NCI-H2227 (cell line): ENCODE measurements around the gene PXT1.
A peak's percentile ranks its signal among the peaks of the same experiment; 100 is the strongest.
"Not testable (repeated sequence)": the region's sequence is repeated elsewhere in the genome, so short reads cannot be mapped to it uniquely, and the experiment has no call there.

ENCODE experiments used
- DNase-seq: peaks from one replicate; lab custom pipeline; 2025; ENCODE audit not compliant: unreplicated experiment; lab: John Stamatoyannopoulos, UW

PXT1 gene

GRCh38 chr6:36370638-36371037, 72.0 kb downstream of the PXT1 start:
- DNase-seq, result no peak

DNA sequence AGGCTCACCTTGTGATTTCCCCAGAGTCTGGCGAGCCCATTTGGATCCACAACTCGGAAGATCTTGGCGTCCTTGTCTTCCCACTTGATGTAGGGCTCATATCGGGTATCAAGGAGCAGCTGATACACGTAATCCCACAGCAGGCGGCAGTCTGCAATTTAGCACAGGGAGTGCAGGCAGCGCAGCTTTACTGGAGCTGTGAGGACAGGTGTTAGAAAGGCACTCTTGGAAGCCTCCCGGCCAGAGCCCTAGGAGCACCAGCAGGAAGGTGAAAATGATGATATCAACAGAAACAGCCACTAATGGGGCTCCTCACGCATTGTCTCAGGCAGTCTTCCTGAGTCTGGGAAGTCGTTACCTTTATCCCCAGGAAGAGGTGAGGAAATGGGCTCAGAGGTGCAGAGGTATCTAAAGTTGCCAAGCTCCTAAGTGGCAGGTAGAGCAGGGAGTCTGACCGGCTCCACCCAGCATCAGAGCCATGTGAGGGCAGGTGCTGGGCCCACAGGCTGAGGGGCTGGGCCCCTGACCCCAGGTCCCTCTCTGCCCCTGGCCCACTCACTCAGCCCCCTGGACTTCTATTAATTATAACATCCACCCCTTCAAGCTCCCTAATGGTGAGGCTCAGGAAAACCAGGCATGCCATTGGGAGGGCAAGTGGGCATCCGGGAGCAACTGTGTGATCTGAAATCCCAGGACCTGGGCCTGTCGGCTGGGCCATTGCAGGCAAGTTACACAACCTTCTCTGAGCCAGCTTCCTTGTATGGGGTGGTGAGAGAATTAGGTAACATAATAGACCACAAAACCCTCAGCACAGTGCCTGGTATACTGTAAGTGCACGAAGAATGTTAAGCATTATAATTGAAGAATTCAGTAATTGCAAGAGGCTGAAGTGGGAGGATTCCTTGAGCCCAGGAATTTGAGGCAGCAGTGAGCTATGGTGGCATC, 73.5 kb downstream of the PXT1 start:
- DNase-seq, result peak; percentile 69

- DNase-seq, result no peak
These were observed 74.2 kb downstream of the PXT1 start for GRCh38 chr6:36368421-36368820.

DNA sequence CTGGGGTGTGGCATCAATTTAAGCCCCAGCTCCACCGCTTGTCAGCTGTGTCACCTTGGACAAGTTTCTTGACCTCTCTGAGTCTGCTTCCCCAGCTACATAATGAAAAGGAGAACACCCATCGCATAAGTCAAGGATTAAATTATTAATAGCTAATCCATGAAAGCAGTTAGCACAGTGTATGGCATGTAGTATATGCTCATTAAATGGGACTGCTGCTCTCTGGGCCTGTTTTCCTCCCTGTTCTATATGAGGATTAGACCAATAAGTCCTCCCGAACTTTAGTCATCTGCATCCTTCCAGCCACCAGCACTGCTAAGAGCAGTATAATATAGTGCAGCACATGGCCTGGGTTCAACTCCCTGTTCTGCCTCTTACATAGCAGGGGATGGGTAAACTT, 74.9 kb downstream of the PXT1 start:
- no peak for DNase-seq

DNA sequence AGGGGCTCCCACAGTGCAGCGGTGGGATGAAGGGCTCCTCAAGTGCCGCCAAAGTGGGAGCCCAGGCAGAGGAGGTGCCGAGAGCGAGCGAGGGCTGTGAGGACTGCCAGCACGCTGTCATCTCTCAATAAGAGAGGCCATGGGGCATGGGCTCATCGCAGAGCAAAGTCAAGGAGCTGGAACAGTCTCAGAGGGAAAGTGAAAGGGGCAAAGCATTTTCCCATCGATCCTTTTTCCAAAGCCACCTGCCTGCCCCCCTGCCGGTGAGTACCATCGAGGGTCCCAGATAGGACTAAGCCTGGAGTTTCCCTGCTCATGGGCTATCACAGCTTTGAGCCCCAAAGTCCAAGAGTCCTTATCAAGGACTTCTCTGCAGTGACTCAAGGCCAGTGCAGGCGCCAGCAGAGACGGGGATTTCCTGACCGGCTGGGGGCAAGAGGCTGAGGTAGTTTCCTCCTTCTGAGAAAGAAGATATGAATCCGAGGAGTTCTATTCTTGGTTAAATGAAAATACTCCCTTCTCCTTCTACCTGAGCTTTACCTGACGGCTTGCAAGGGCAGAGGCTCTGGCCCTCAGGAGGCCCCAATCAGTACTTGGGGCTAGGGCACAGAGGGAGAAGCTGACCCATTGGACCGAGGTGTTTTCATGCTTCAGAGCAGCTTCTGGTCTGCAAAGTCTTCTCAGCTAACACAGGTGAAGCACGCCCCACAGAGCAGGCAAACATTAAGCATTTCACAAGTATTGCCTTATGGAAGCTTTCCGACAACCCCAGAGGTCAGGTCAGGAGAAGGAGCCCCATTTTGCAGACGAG, 77.8 kb downstream of the PXT1 start:
- DNase-seq, result no peak

DNA sequence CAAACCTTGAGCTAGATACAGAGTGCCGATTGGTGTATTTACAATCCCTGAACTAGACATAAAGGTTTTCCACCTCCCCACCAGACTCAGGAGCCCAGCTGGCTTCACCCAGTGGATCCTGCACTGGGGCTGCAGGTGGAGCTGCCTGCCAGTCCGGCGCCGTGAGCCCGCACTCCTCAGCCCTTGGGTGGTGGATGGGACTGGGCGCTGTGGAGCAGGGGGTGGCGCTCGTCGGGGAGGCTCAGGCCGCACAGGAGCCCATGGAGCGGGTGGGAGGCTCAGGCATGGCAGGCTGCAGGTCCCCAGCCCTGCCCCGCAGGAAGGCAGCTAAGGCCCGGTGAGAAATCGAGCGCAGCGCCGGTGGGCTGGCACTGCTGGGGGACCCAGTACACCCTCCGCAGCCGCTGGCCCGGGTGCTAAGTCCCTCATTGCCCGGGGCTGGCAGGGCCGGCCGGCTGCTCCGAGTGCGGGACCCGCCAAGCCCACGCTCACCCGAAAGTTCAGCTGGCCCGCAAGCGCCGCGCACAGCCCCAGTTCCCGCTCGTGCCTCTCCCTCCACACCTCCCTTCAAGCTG, 78.5 kb downstream of the PXT1 start:
- DNase-seq, result not testable (repeated sequence)

DNA sequence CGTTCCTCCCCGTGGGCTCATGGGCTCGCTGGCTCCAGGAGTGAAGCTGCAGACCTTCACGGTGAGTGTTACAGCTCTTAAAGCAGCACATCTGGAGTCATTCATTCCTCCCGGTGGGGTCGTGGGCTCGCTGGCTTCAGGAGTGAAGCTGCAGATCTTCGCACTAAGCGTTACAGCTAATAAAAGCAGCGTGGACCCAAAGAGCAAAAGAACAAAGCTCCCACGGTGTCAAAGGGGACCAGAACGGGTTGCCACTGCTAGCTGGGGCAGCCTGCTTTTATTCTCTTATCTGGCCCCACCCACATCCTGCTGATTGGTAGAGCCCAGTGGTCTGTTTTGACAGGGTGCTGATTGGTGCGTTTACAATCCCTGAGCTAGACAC, 79.3 kb downstream of the PXT1 start:
- DNase-seq, result not testable (repeated sequence)

DNA sequence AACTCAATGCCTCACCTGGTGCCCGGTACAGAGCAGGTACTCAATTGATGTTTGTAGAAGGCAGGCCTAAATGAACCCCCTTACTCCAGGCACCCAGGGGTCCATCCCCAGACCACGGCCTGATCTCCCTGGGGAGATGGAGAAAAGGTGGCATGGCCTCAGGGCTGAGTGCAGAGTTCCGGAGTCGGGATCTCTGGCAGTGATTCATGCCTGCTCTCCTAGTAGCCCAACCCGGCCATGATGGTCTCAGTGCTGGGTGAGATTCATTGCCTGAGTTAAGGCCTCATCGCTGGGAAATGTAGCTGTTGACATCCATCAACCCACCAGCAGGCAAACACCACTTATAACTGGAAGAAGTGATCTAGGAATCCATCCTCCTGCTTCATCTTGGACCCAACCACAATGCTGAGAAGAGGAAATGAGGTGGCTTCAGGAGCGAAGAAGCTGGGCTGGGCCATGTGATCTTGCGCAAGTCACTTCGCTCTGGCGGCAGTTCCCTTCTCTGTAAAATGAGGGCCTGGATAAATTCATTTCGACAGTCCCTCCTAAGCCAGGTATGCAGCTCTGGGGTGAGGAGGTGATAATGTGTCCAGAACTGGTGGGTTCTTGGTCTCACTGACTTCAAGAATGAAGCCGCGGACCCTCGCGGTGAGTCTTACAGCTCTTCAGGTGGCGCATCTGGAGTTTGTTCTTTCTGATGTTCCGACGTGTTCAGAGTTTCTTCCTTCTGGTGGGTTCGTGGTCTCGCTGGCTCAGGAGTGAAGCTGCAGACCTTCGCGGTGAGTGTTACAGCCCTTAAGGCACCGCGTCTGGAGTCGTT, 79.9 kb downstream of the PXT1 start:
- no peak for DNase-seq

DNA sequence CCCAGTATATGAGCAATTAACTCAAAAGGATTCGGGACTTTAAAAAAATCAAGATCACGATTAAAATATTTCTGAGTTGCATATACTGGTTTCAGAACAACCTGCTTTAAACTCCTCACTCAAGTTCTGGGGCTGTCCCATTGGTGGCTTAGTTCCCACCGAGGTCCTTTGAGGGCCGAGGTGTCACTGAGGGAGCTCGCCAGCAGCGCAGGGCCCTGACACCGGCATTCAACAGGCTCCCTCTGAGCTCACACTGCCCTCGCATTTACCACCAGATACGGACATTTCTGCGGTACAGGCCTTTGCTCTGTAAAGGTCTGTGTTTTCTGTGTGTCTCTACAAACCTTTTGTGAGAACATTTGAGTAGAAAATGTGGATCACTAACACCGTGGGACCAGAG, 81.6 kb downstream of the PXT1 start:
- no peak for DNase-seq

DNA sequence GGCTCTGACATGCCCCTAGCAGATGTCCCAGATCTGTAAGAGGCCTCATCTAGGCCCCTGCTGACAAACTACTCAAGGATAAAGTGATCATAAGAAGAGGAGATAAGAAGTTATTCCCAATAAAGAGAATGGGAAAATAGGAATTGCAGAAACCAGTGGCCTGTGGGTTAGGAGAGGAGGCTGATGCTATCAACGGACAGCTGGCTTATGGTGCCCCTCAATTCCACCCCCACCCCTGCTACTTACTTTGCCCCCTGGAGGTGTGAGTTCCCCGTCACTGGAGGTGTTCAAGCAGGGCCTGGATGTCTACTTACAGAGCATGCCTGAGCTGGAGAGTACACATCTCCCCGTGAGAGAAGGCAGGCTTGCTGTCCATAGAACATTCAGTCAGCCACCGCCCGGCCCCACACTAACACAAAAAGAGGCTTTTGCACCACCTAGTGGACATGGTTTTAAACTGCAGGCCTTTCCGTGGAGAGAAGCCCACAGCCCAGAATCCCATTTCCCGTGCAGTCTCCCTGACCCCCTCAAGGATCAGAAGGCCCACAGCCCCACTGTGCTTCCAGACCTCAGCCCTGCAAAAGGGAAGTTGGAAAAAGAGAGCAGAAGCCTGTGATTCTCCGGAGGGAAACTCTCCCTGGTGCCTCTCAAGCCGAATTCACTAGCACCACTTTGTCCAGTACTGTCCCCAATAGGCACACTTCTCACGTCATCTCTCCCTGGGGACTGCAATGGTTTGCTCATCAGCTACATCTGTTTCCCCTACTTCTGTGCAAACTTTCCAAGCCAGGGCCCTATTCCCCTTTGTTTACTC, 82.2 kb downstream of the PXT1 start:
- peak; percentile 92 for DNase-seq

DNA sequence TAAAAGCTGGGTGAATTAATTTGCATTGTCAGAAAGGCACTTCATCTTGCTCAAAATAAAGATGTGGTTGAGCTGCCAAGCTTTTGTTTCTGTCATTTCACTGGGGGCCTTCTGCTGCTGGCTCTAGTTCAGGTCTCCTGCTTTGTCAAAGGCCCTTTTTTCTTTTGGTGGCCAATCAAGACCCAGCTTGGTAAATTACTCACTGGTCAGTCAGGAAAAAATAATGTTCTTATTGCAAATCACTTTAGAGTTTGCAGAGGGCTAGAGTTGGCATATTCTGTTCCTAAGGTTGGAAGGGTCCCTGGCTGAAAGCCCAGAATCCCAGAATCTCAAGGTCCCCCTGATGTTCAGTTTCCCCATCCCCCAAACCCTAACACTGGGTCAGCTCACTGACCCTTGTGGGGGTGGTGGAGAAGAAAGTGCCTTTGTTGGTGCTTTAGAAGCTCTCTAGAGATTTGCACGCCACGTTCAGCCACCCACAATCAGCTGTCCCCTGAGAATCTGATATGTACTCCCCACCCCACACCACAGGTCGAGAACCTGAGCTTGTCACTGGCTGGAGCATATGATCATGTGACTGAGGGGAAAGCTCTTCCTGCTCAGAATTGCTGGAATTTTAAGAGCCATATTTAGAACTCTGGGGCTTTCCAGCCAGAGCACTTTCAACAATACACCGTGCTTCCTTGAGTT, 84.3 kb downstream of the PXT1 start:
- no peak for DNase-seq

GRCh38 chr6:36357872-36358225, 84.8 kb downstream of the PXT1 start:
- DNase-seq, result no peak

DNA sequence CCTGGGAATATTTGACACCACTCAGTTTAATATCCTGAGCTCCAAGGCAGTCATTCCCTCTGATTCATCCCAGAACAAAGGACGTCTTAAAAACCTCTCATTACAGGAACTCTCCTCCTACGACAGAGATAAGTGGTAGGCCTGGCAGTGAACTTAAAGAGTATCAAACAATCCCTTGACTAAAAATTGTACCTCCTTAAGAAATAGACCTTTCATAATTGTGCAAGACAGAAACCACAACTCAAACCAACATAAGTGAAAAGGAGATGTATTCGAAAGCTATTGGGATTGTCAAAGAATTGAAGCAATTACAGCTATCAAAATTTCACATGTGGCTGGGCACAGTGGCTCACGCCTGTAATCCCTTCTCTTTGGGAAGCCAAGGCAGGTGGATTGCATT, 86.8 kb downstream of the PXT1 start:
- DNase-seq, result peak; percentile 57

GRCh38 chr6:36353411-36353915, 89.2 kb downstream of the PXT1 start:
- no peak for DNase-seq

DNA sequence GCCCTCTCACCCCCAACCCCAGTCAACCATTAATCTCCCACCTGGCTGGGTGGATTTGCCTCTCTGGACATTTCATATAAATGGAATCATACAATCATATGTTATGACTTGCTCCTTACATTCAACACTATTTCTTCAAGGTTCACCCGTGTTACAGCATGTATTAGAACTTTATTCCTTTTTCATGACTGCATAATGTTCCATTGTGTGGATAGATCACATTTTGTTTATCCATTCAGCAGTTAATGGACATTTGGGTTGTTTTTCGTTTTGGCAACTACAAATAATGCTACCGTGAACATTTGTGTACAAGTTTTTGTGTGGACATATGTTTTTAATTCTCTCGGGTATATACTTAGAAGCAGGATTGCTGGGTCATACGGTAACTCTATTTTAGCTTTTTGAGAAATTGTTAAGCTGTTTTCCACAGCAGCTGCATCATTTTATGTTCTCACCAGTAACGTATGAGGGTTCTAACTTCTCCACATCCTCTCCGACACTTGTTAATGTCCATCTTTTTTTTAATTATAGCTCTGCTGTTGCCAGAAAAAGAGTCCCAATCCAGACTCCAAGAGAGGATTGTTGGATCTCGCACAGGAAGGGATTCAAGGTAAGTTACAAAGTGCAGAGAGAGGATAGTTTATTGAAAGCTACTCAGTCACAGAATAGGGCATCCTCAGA, 90.0 kb downstream of the PXT1 start:
- DNase-seq, result no peak

DNA sequence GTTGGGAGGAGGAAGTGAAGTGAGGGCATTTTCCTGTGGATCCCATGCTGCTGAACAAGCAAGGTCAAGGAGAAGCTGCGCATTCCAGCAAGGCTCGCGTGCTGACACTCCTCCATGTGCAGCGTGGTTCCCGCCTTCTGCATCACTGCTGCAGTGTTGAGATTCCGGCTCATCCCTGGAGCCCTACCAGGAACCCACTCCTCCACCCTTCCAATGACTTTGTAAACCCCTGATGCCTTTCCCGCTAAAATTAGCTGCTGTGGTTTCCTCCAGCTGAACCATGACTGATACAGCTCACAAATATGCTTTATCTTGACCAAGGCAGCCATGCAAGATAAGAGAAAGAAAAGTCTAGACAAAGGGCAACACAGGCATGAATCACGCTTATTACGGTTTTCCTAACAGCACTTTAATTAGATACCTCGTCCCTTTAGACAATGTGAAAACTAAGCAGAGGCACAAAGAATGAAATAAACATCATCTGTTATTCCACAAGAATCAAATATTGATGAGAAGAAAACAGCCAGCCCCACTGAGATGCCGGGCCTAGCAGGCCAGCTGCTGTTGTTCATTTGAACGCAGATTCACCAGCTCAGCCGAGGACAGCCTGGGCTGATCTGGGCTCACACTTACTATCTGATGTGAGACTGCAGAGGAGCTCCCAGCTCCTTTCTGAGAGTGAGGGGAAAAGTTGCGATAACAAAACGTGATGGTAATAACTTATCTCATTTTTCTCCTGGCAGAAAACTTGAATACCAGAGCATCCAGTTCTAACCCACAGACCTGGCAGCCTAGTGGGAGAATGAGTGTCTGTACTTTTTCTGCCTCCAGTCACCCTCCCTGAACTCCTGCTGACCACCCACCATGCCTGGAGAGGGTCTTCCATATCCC, 91.7 kb downstream of the PXT1 start:
- DNase-seq, result no peak

GRCh38 chr6:36350082-36350481, 92.6 kb downstream of the PXT1 start:
- no peak for DNase-seq

- DNase-seq, result no peak
These were observed 93.4 kb downstream of the PXT1 start for GRCh38 chr6:36349240-36349639.
